Panc1 (cell line): ENCODE measurements around the gene GSKIP. TPM values are rescaled to one million over a fixed set of nuclear protein-coding genes. Genes with fewer than 3 reads are reported as not detected.

ENCODE experiments used
- ATAC-seq: fragments of 200-7000 bp; cut with Tn5 transposase; 2 replicates; pipeline ENCODE4 v1.9.1; 2020; ENCODE audit warnings: mild to moderate bottlenecking, moderate library complexity
- BruUV-seq: library from RNA; stranded (reverse); fragments of 400-500 nt; replicated peaks from 2 replicates; lab custom pipeline; 2021; lab: Mats Ljungman, UMichigan
- CTCF ChIA-PET: fragments of 300-600 bp; sonication (Branson Sonifier 250); formaldehyde crosslinking; loops from one replicate; lab custom pipeline; 2022; ENCODE audit warnings: antibody characterized with exemption; lab: Charles Lee
- POLR2A ChIA-PET: fragments of 300-600 bp; sonication (Branson Sonifier 250); formaldehyde crosslinking; loops from one replicate; lab custom pipeline; 2022; ENCODE audit warnings: antibody characterized with exemption; lab: Charles Lee
- DNase-seq: peaks from one replicate; pipeline ENCODE4 v3.0.0-alpha.2; 2010; ENCODE audit warnings: low read depth, low spot score
- H3K27ac ChIP-seq: 2 replicates; pipeline ENCODE4 v1.5.1; 2011; ENCODE audit warnings: mild to moderate bottlenecking, low read length, inconsistent platforms
- H3K27me3 ChIP-seq: fragments of 200-500 bp; sonication (Bioruptor generic); 2 replicates; pipeline ENCODE4 v1.6.0; 2014; ENCODE audit warnings: low read length, inconsistent platforms; ENCODE audit not compliant: control insufficient read depth, insufficient read depth
- H3K36me3 ChIP-seq: fragments of 200-500 bp; sonication (Bioruptor generic); 2 replicates; pipeline ENCODE4 v1.5.1; 2014; ENCODE audit warnings: inconsistent platforms, mild to moderate bottlenecking, low read length, moderate library complexity; ENCODE audit not compliant: control insufficient read depth, insufficient read depth
- H3K4me1 ChIP-seq: 2 replicates; pipeline ENCODE4 v1.5.1; 2011; ENCODE audit warnings: inconsistent platforms, mild to moderate bottlenecking, low read length, moderate library complexity; ENCODE audit not compliant: control insufficient read depth, insufficient read depth
- H3K4me3 ChIP-seq, 2 experiments: 2 replicates each; pipeline ENCODE4 v1.5.1; 2011 to 2012; ENCODE audit warnings: low read depth in 2 of 2, low read length in 2 of 2, mild to moderate bottlenecking in 2 of 2, inconsistent platforms in 1 of 2, moderate library complexity in 1 of 2
- H3K9me3 ChIP-seq: fragments of 200-500 bp; sonication (Bioruptor generic); 2 replicates; pipeline ENCODE4 v1.5.1; 2014; ENCODE audit warnings: low read depth, mild to moderate bottlenecking, inconsistent platforms, low read length, moderate library complexity; ENCODE audit not compliant: control insufficient read depth, insufficient read depth
- CTCF ChIP-seq: fragments of 450-650 bp; IDR thresholded peaks from 2 replicates; pipeline ENCODE4 v1.5.1; 2017; ENCODE audit warnings: mild to moderate bottlenecking
- POLR2AphosphoS5 ChIP-seq: IDR thresholded peaks from 2 replicates; pipeline ENCODE4 v1.6.1; 2012; ENCODE audit warnings: mild to moderate bottlenecking, low read depth, low read length, moderate library complexity
- REST ChIP-seq, 2 experiments: IDR thresholded peaks; 2 replicates each; pipeline ENCODE4 v1.6.1; 2011 to 2012; ENCODE audit warnings: low read depth in 2 of 2, control low read depth in 1 of 2, low read length in 1 of 2, mild to moderate bottlenecking in 1 of 2, moderate library complexity in 1 of 2; ENCODE audit not compliant: insufficient read depth in 1 of 2
- SIN3A ChIP-seq: IDR thresholded peaks from 2 replicates; pipeline ENCODE4 v1.6.1; 2012; ENCODE audit warnings: low read depth, mild to moderate bottlenecking, low read length, moderate library complexity, borderline replicate concordance; ENCODE audit not compliant: insufficient read depth
- TCF7L2 ChIP-seq: IDR thresholded peaks from 2 replicates; pipeline ENCODE4 v1.6.1; 2011; ENCODE audit warnings: mild to moderate bottlenecking, low read depth, low read length, inconsistent platforms
- in situ Hi-C: cut with HindIII; loops from 2 replicates; pipeline ENCODE4 v1.10.0; 2016; ENCODE audit warnings: low sequenced_read_pairs, low pct_unique_long_range_greater_than_20kb
- intact Hi-C: fragments of 100-400 bp; cut with micrococcal nuclease; formaldehyde crosslinking; loops from one replicate; pipeline ENCODE4 v1.10.0; 2022; ENCODE audit not compliant: unreplicated experiment
- total RNA-seq: library from RNA; stranded (reverse); gene quantifications from one replicate; pipeline ENCODE4 v1.2.1, GENCODE V29; 2021; ENCODE audit not compliant: unreplicated experiment

The GSKIP gene
- total RNA-seq, 1 experiment from 2014 or later: 11.1 TPM

- ChIA-PET CTCF (no interaction called here), POLR2A (no interaction called here)
- no peak for DNase-seq
- Histone ChIP-seq H3K27me3 (no peaks in the 10 kb centered on the region), H3K4me1 (no peaks in the 10 kb centered on the region), H3K36me3 (no peaks in the 10 kb centered on the region), H3K9me3 (no peaks in the 10 kb centered on the region), H3K4me3 (no peak overlapping the region), H3K27ac (no peak overlapping the region)
- intact Hi-C loops: no loop called here
- in situ Hi-C loops: no loop called here
- no TSS peak for BruUV-seq
- no peak for TF ChIP-seq SIN3A
- no peak for TF ChIP-seq POLR2AphosphoS5
- TF ChIP-seq TCF7L2: no peak
- TF ChIP-seq CTCF: no peak
- no peak for TF ChIP-seq REST (IDR thresholded peaks at IDR 0.05; ENCODE audit: insufficient read depth in 1 of 2, low read depth in 2 of 2, low read length in 1 of 2)
- ATAC-seq: no peak
Measured at GRCh38 chr14:96318836-96319235, 44.5 kb upstream of the GSKIP start.

- Histone ChIP-seq H3K27me3 (no peaks in the 10 kb centered on the region), H3K27ac (no peak overlapping the region), H3K9me3 (no peaks in the 10 kb centered on the region), H3K36me3 (no peaks in the 10 kb centered on the region), H3K4me3 (no peak overlapping the region), H3K4me1 (no peaks in the 10 kb centered on the region)
- CTCF ChIA-PET: no interaction called here
- in situ Hi-C loops (no loop called here), intact Hi-C loops (no loop called here)
- no TSS peak for BruUV-seq
- POLR2A ChIA-PET: no interaction called here
- DNase-seq (no peak), ATAC-seq (no peak)
- TF ChIP-seq POLR2AphosphoS5 (no peak), CTCF (no peak), SIN3A (no peak), TCF7L2 (no peak), REST (IDR thresholded peaks at IDR 0.05; ENCODE audit: insufficient read depth in 1 of 2, low read depth in 2 of 2, low read length in 1 of 2) (no peak)
Measured at GRCh38 chr14:96320605-96321004, 42.7 kb upstream of the GSKIP start.
